ENCODE measurements around the gene TSSC4. TPM values are rescaled to one million over a fixed set of nuclear protein-coding genes. Genes with fewer than 3 reads are reported as not detected.
A peak's percentile ranks its signal among the peaks of the same experiment; 100 is the strongest.

TSSC4 gene
- total RNA-seq, 1 donor from 2014 or later: 40.0 TPM

GRCh38 chr11:2425506-2425905 lies 25.0 kb downstream of the TSSC4 start:
- H3K4me3 ChIP-seq (ENCODE audit: low read depth, low read length): no peak overlapping the region
- TF ChIP-seq CTCF (conservative IDR thresholded peaks at IDR 0.05; ENCODE audit: low read depth, low read length): no peak
- DNase-seq (ENCODE audit: low read depth): no peak

GRCh38 chr11:2426221-2426620 lies 25.7 kb downstream of the TSSC4 start:
- no peak for TF ChIP-seq CTCF (conservative IDR thresholded peaks at IDR 0.05; ENCODE audit: low read depth, low read length)
- no peak overlapping the region for H3K4me3 ChIP-seq (ENCODE audit: low read depth, low read length)
- DNase-seq (ENCODE audit: low read depth): no peak

GRCh38 chr11:2426826-2427521 lies 26.4 kb downstream of the TSSC4 start:
- no peak overlapping the region for H3K4me3 ChIP-seq (ENCODE audit: low read depth, low read length)
- TF ChIP-seq CTCF (conservative IDR thresholded peaks at IDR 0.05; ENCODE audit: low read depth, low read length): no peak
- no peak for DNase-seq (ENCODE audit: low read depth)

- no peak for TF ChIP-seq CTCF (conservative IDR thresholded peaks at IDR 0.05; ENCODE audit: low read depth, low read length)
- no peak overlapping the region for H3K4me3 ChIP-seq (ENCODE audit: low read depth, low read length)
- no peak for DNase-seq (ENCODE audit: low read depth)
Observed at GRCh38 chr11:2427721-2428321, 27.3 kb downstream of the TSSC4 start.

- no peak for DNase-seq (ENCODE audit: low read depth)
- TF ChIP-seq CTCF (conservative IDR thresholded peaks at IDR 0.05; ENCODE audit: low read depth, low read length): peak; percentile 97
- H3K4me3 ChIP-seq (ENCODE audit: low read depth, low read length): no peak overlapping the region
Observed at GRCh38 chr11:2428322-2428795, 27.8 kb downstream of the TSSC4 start.

GRCh38 chr11:2431395-2431794 lies 30.8 kb downstream of the TSSC4 start:
- no peak for TF ChIP-seq CTCF (conservative IDR thresholded peaks at IDR 0.05; ENCODE audit: low read depth, low read length)

More at GRCh38 chr11:2431395-2431794, 30.8 kb downstream of the TSSC4 start:
- no peak overlapping the region for H3K4me3 ChIP-seq (ENCODE audit: low read depth, low read length)
- no peak for DNase-seq (ENCODE audit: low read depth)

Measured in epithelial cell of proximal tubule (primary cell).